ENCODE results near the gene RNF213. TPM values are rescaled to one million over a fixed set of nuclear protein-coding genes. Genes with fewer than 3 reads are reported as not detected.

The RNF213 gene
- total RNA-seq (2021) (70.3 to 72.6 TPM (median 70.5 TPM) in 3 replicates), Bru-seq, nascent RNA (percentile 60 among the genes with signal in this experiment)
- long read RNA-seq, experiment 1, full-length matches to known transcripts, result 4 of 102 reads
- long read RNA-seq, experiment 1, partial matches to known transcripts, result 68 of 102 reads
- long read RNA-seq, experiment 1, other reads (novel, unspliced or antisense), result 30 of 102 reads
- long read RNA-seq, experiment 2, partial matches to known transcripts, result 27 of 37 reads
- long read RNA-seq, experiment 2, other reads (novel, unspliced or antisense), result 10 of 37 reads
- long read RNA-seq, experiment 3, result 0 reads

DNA sequence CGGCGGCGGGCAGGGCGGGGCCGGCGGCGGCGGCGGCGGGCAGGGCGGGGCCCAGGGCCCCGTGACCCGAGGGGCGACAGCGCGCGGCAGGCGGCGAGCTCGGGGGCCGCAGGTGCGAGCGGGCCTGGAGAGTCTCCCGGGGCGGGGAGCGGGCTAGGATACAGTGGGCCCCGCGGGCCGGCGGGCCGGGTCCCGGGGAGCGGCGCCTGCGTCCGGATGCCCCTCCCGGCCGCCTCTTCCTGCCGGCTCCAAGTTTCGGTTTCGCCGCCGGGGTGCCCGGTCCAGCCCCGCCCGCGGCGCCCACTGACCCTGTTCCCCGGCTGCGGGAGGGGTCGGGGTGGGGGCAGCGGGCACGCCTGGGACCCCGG is at the start of gene RNF213:
RNF213 (plus strand) TSS at position 62 of the 368 bp plus-strand sequence. CDS start 2,830 bp downstream, outside the sequence.
- TF ChIP-seq RORB (CRISPR knock-in tag; IDR thresholded peaks at IDR 0.05) (no peak), TCF7 (CRISPR knock-in tag; IDR thresholded peaks at IDR 0.05; ENCODE audit: low read depth) (no peak), SMAD4 (CRISPR knock-in tag; IDR thresholded peaks at IDR 0.05) (0 out of 2 replicates have a peak, but pooled peaks have one; percentile 20), ESRRA (CRISPR knock-in tag; IDR thresholded peaks at IDR 0.05; ENCODE audit: borderline replicate concordance) (no peak), CREM (CRISPR knock-in tag; IDR thresholded peaks at IDR 0.05) (no peak), ZNF423 (CRISPR knock-in tag; IDR thresholded peaks at IDR 0.05) (peak; percentile 57)
- TF ChIP-seq, protein P1, sequence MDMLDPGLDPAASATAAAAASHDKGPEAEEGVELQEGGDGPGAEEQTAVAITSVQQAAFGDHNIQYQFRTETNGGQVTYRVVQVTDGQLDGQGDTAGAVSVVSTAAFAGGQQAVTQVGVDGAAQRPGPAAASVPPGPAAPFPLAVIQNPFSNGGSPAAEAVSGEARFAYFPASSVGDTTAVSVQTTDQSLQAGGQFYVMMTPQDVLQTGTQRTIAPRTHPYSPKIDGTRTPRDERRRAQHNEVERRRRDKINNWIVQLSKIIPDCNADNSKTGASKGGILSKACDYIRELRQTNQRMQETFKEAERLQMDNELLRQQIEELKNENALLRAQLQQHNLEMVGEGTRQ (CRISPR knock-in tag; IDR thresholded peaks at IDR 0.05), result peak; percentile 58
- H3K27me3 Mint-ChIP-seq (ENCODE audit: low read depth), result no peaks in the 10 kb centered on the region
- H3K4me1 Mint-ChIP-seq, result peaks cover 67% of the 10 kb centered on the region
- ATAC-seq (peak; percentile 13), DNase-seq (ENCODE audit: low spot score) (peak; percentile 53)
- H3K9me3 Mint-ChIP-seq, result no peaks in the 10 kb centered on the region
- H3K36me3 Mint-ChIP-seq, result peaks cover 13% of the 10 kb centered on the region
- POLR2A ChIA-PET, result interaction anchor here (0.6 kb wide), 1 partner anchor 12 kb away, joined by 3 read pairs; no protein-coding TSS in a partner anchor
- H3K4me3 Mint-ChIP-seq, result peak within 1 kb of the TSS; percentile 88
- CTCF ChIA-PET, result no interaction called here
- H3K27ac Mint-ChIP-seq, result peak within 1 kb of the TSS; percentile 99

DNA sequence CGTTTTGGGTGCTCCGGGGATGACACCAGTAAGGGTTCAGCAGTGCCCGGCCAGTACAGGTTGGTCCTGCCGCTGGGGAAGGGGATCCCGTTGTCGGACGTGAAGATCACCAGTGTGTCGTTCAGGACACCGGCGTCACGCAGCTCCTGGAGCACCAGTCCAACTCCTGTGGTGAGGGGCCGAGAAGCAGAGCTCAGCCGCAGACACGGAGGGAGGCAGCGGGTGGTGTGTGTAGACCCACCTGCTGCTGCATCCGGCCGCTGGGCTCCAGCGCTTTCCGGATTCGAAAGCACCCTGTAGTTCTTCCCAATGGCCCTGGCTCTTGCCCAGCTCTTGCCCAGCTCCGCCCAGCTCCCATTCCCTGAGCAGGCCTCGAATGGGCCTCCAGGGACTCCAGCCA is 48.5 kb upstream of the RNF213 start:
- Mint-ChIP-seq H3K9me3 (no peaks in the 10 kb centered on the region), H3K27me3 (ENCODE audit: low read depth) (no peaks in the 10 kb centered on the region), H3K4me3 (no peak overlapping the region), H3K27ac (no peak overlapping the region), H3K4me1 (no peaks in the 10 kb centered on the region), H3K36me3 (peaks cover 16% of the 10 kb centered on the region)
- TF ChIP-seq ZNF423 (CRISPR knock-in tag; IDR thresholded peaks at IDR 0.05) (no peak), CREM (CRISPR knock-in tag; IDR thresholded peaks at IDR 0.05) (no peak), ZNF121 (CRISPR knock-in tag; IDR thresholded peaks at IDR 0.05) (no peak)
- TF ChIP-seq, protein P2, sequence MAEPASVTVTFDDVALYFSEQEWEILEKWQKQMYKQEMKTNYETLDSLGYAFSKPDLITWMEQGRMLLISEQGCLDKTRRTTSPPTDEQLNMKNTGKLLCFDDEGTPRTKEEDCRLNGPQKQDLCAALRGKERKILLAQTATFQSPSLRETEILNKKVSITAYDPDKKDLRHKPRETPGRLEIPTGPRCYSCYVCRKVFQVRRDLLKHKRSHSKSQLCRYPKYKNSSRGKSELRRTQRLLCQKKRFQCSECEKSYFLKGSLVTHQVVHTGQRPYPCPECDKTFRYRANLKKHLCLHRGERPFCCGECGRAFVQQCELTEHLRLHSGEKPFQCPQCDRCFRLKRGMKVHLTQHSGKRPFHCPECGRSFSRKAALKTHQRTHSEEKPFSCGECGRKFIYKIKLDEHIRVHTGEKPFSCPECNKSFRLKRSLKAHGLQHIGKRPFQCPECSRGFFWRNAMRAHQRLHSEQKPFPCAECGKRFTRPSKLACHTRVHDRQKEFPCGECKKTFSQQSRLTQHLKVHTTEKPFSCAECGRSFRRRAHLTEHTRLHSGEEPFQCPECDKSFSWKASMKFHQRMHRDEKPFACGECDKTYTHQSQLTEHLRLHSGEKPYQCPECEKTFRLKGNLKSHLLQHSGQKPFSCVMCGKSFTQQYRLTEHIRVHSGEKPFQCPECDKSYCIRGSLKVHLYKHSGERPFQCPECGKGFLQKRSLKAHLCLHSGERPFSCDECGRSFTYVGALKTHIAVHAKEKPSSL (CRISPR knock-in tag; conservative IDR thresholded peaks at IDR 0.05), result no peak
- TF ChIP-seq, protein P1 (CRISPR knock-in tag; IDR thresholded peaks at IDR 0.05), result no peak
- TF ChIP-seq, protein P3, sequence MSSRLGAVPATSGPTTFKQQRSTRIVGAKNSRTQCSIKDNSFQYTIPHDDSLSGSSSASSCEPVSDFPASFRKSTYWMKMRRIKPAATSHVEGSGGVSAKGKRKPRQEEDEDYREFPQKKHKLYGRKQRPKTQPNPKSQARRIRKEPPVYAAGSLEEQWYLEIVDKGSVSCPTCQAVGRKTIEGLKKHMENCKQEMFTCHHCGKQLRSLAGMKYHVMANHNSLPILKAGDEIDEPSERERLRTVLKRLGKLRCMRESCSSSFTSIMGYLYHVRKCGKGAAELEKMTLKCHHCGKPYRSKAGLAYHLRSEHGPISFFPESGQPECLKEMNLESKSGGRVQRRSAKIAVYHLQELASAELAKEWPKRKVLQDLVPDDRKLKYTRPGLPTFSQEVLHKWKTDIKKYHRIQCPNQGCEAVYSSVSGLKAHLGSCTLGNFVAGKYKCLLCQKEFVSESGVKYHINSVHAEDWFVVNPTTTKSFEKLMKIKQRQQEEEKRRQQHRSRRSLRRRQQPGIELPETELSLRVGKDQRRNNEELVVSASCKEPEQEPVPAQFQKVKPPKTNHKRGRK (CRISPR knock-in tag; IDR thresholded peaks at IDR 0.05; ENCODE audit: borderline replicate concordance), result no peak
- ChIA-PET CTCF (interaction anchor here (0.7 to 0.9 kb wide), 2 partner anchors 16 to 111 kb away, joined by 3 read pairs; partner anchors contain the start of gene GAA), POLR2A (interaction anchor here (1.1 kb wide), 1 partner anchor 8 kb away, joined by 3 read pairs; no protein-coding TSS in a partner anchor)
- DNase-seq (ENCODE audit: low spot score) (no peak), ATAC-seq (no peak)

DNA sequence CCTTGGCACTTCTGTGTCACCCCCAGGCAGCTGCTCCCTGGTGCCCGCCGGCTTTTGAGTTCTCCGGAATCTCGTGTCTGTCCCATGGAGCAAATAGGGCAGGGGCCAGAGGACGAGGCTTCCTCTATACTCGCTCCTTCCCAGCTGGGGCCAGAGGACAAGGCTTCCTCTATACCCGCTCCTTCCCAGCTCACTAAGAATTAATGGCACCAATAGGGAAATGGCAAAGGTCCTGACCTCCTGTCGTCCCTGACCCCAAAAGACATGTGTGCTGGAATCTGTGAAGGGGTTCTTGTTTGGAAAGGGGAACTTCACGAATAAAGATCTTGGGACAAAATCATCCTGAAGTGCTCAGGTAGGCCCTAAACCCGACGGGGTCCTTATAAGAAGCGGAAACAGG is 48.1 kb upstream of the RNF213 start:
- ChIA-PET CTCF (interaction anchor here (0.9 kb wide), 1 partner anchor 16 kb away, joined by 3 read pairs; no protein-coding TSS in a partner anchor), POLR2A (interaction anchor here (1.1 kb wide), 1 partner anchor 9 kb away, joined by 3 read pairs; no protein-coding TSS in a partner anchor)
- Mint-ChIP-seq H3K9me3 (no peaks in the 10 kb centered on the region), H3K27me3 (ENCODE audit: low read depth) (no peaks in the 10 kb centered on the region), H3K4me1 (no peaks in the 10 kb centered on the region), H3K4me3 (no peak overlapping the region), H3K36me3 (peaks cover 16% of the 10 kb centered on the region), H3K27ac (no peak overlapping the region)
- ATAC-seq (no peak), DNase-seq (ENCODE audit: low spot score) (no peak)
- TF ChIP-seq, protein P2 (CRISPR knock-in tag; conservative IDR thresholded peaks at IDR 0.05), result no peak

Measured in WTC11 (cell line).